ENCODE measurements around the gene PSEN2. TPM values are rescaled to one million over a fixed set of nuclear protein-coding genes. Genes with fewer than 3 reads are reported as not detected.

PSEN2 gene
- total RNA-seq, 1 experiment from 2014 or later = 17.4 TPM

DNA sequence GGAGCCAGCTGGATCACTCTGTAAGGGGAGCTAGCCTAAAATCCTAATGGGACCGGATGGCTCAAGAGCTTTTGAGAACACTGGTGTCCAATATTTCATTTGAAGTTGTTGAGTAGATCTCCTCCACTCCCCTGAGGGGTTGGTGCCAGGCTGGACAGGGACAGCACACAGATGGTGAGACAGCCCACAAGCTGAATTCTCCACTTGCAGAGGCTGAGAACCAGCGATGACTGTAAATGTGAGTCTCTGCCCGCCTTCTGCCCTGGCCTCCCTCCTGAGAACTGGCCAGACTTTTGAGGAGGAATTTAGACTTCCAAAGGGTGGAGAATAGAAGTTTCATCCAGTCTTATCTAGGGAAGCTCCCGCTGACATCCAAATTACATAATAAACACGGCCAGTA lies 49.2 kb downstream of the PSEN2 start:
- Histone ChIP-seq H2BK120ac (ENCODE audit: low read depth, low read length, poor library complexity, severe bottlenecking) (no peak overlapping the region), H3K56ac (ENCODE audit: insufficient read length, low read depth, low read length) (no peak overlapping the region), H2BK15ac (ENCODE audit: low read depth, low read length) (no peak overlapping the region), H3K79me2 (ENCODE audit: insufficient read depth, low read length) (no peaks in the 10 kb centered on the region), H3K4ac (ENCODE audit: low read depth, low read length) (no peak overlapping the region), H2BK5ac (ENCODE audit: insufficient read length, low read length) (no peak overlapping the region), H3K79me1 (ENCODE audit: insufficient read depth, low read depth, low read length, poor library complexity, severe bottlenecking) (no peaks in the 10 kb centered on the region), H3K14ac (ENCODE audit: insufficient read depth, low read length) (no peak overlapping the region), H3K23ac (ENCODE audit: insufficient read length, low read depth, low read length) (no peak overlapping the region), H3K9me3 (ENCODE audit: control insufficient read depth, low read depth, low read length) (no peaks in the 10 kb centered on the region), H4K20me1 (ENCODE audit: control insufficient read depth, insufficient read depth, insufficient read length) (no peaks in the 10 kb centered on the region), H2AFZ (ENCODE audit: low read length) (no peak overlapping the region), H3K18ac (ENCODE audit: insufficient read length, low read depth, low read length) (no peak overlapping the region), H2BK20ac (ENCODE audit: low read depth, low read length, poor library complexity, severe bottlenecking) (no peak overlapping the region), H2BK12ac (ENCODE audit: insufficient read length, low read depth, low read length) (no peak overlapping the region), H3K23me2 (ENCODE audit: insufficient read length, low read depth, low read length, poor library complexity, severe bottlenecking) (no peaks in the 10 kb centered on the region), H2AK5ac (ENCODE audit: insufficient read length, low read length) (no peak overlapping the region), H3K9ac (ENCODE audit: extremely low read depth, insufficient read length, low read length) (no peak overlapping the region), H3K4me2 (ENCODE audit: insufficient read depth, insufficient read length, low read length) (no peak overlapping the region), H3K27me3 (ENCODE audit: insufficient read depth, low read length) (no peaks in the 10 kb centered on the region), H3T11ph (ENCODE audit: low read length) (no peak overlapping the region), H4K5ac (ENCODE audit: insufficient read length, low read depth, low read length) (no peak overlapping the region), H3K27ac (ENCODE audit: insufficient read length, low read depth, low read length) (no peak overlapping the region), H4K8ac (replicated peaks; ENCODE audit: insufficient read length, low read depth, low read length) (no peak overlapping the region), H4K91ac (ENCODE audit: insufficient read length, low read depth, low read length) (no peak overlapping the region), H3K4me1 (ENCODE audit: insufficient read depth, low read length) (no peaks in the 10 kb centered on the region)
- no peak overlapping the region for H3K4me3 Mint-ChIP-seq
- no peak for DNase-seq
- H3K27me3 Mint-ChIP-seq (ENCODE audit: low read depth) = no peaks in the 10 kb centered on the region
- no peaks in the 10 kb centered on the region for H3K4me1 Mint-ChIP-seq
- WGBS (ENCODE audit: extremely low coverage, insufficient read length, low lambda C conversion rate) = no CpG with 5 or more reads among the region's 5 CpGs
- TF ChIP-seq, protein P1, sequence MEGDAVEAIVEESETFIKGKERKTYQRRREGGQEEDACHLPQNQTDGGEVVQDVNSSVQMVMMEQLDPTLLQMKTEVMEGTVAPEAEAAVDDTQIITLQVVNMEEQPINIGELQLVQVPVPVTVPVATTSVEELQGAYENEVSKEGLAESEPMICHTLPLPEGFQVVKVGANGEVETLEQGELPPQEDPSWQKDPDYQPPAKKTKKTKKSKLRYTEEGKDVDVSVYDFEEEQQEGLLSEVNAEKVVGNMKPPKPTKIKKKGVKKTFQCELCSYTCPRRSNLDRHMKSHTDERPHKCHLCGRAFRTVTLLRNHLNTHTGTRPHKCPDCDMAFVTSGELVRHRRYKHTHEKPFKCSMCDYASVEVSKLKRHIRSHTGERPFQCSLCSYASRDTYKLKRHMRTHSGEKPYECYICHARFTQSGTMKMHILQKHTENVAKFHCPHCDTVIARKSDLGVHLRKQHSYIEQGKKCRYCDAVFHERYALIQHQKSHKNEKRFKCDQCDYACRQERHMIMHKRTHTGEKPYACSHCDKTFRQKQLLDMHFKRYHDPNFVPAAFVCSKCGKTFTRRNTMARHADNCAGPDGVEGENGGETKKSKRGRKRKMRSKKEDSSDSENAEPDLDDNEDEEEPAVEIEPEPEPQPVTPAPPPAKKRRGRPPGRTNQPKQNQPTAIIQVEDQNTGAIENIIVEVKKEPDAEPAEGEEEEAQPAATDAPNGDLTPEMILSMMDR (conservative IDR thresholded peaks at IDR 0.05) = no peak
- no peaks in the 10 kb centered on the region; a peak in 2 of 7 replicates for H3K36me3 Mint-ChIP-seq (ENCODE audit: insufficient read depth in 1 of 3, low read depth in 3 of 3)
- H3K9me3 Mint-ChIP-seq = no peaks in the 10 kb centered on the region; a peak in 1 of 5 replicates
- no peak overlapping the region for H3K27ac Mint-ChIP-seq
